Ovary (tissue), 9 donors: ENCODE measurements around the gene TBC1D5. TPM values are rescaled to one million over a fixed set of nuclear protein-coding genes. Genes with fewer than 3 reads are reported as not detected.

ENCODE experiments used
- DNase-seq, 5 donors: peaks; one replicate each; pipeline ENCODE4 v3.0.0-alpha.2; 2019 to 2020
- H3K27ac ChIP-seq, 2 donors: fragments of 200-600 bp; one replicate each; pipeline versions ENCODE4 v1.5.1 to v1.8.0; 2019 to 2022
- H3K27me3 ChIP-seq: fragments of 200-600 bp; one replicate; pipeline ENCODE4 v1.8.0; 2022
- H3K36me3 ChIP-seq: fragments of 200-600 bp; sonication (generic); one replicate; pipeline ENCODE4 v1.5.1; 2019
- H3K4me1 ChIP-seq: one replicate; pipeline ENCODE4 v1.8.1; 2013; ENCODE audit warnings: mild to moderate bottlenecking, moderate library complexity; ENCODE audit not compliant: insufficient read depth
- H3K4me3 ChIP-seq: fragments of 200-600 bp; sonication (generic); one replicate; pipeline ENCODE4 v1.5.1; 2017
- H3K9me3 ChIP-seq, 2 donors: fragments of 200-600 bp in 1 of 2; sonication (generic) in 1 of 2; one replicate each; pipeline versions ENCODE4 v1.5.1 to v1.8.1; 2013 to 2019; ENCODE audit warnings: mild to moderate bottlenecking in 1 of 2, moderate library complexity in 1 of 2
- CTCF ChIP-seq, 3 donors: fragments of 450-650 bp in 2 of 3; fragments of 200-600 bp in 1 of 3; IDR thresholded peaks; one replicate each; pipeline versions ENCODE4 v1.5.1 to v1.8.0; 2016 to 2022; ENCODE audit warnings: antibody characterized with exemption in 3 of 3, mild to moderate bottlenecking in 1 of 3
- EP300 ChIP-seq: sonication (generic); formaldehyde crosslinking; IDR thresholded peaks from one replicate; pipeline ENCODE4 v1.6.1; 2017; ENCODE audit warnings: antibody characterized with exemption
- POLR2A ChIP-seq: fragments of 450-650 bp; IDR thresholded peaks from one replicate; pipeline ENCODE4 v1.6.1; 2017; ENCODE audit warnings: antibody characterized with exemption, mild to moderate bottlenecking, moderate library complexity
- WGBS, 3 donors: extraction: QIAGEN DNeasy Blood & Tissue Kit in 1 of 3; methylation state at CpG; one replicate each; pipeline versions ENCODE4 v1.1.5 to v1.1.7; 2013 to 2017; 5-methylcytosine and 5-hydroxymethylcytosine counted together
- intact Hi-C, 4 donors: fragments of 100-400 bp; cut with DNase I; formaldehyde crosslinking; loops; one replicate each; pipeline versions ENCODE4 v1.11.0 to v1.15.1; 2022 to 2023
- polyA plus RNA-seq, 2 donors: library from polyadenylated mRNA; stranded (reverse); fragments of 200-250 nt in 1 of 2; fragments of 350-450 nt in 1 of 2; fragmentation: Illumina TruSeq in 1 of 2; extraction: RNeasy Lipid Tissue Mini Kit (QIAGEN cat#74804) in 1 of 2; gene quantifications; one replicate each; pipeline ENCODE4 v1.2.3, GENCODE V29; 2013 to 2014
- total RNA-seq, 7 donors: library from RNA; depleted of rRNA in 2 of 7; stranded (reverse); fragments of >200 nt in 2 of 7; fragmentation: NEBNext Ultra II Directional in 3 of 7; extraction: Animal tissue kit (Norgen Biotek cat#: 25700) in 3 of 7; gene quantifications; one replicate each; pipeline versions ENCODE4 v1.1.0 to v1.2.4, GENCODE V29; 2016 to 2023
- donor health status: DM: no; HTN: no; CAD: no; lungs with moderate emphysema.
- donor health status: DM: no; HTN: no; CAD: no.
- donor health status: Bipolar disorder and iron deficiency.
- donor health status: DM: yes; HTN: yes; CAD: no.
- donor health status: DM: no; HTN: no; CAD: no.
- donor health status: DM: yes; HTN: yes; CAD: no.

Gene TBC1D5
- total and polyA plus RNA-seq, 9 donors, result 20.7 to 73.5 (median 61.0) TPM

- intact Hi-C loops, result loop anchor here in 1 of 4 donors (10.0 kb wide), 1 partner anchor 588 kb away; no protein-coding TSS in a partner anchor
Observed at GRCh38 chr3:17257269-17257668, 485.2 kb downstream of the TBC1D5 start.

GRCh38 chr3:17243621-17244020 is 498.8 kb downstream of the TBC1D5 start:
- no peaks in the 10 kb centered on the region for H3K36me3 ChIP-seq
- H3K9me3 ChIP-seq, result no peaks in the 10 kb centered on the region
- no peaks in the 10 kb centered on the region for H3K4me1 ChIP-seq
- H3K4me3 ChIP-seq, result no peak overlapping the region
- H3K27me3 ChIP-seq, result no peaks in the 10 kb centered on the region
- intact Hi-C loops, result no loop called here
- DNase-seq, result no peak
- 78 to 90% (median 79%) methylated on average over 1 of the region's 1 CpG for WGBS, 3 donors
- no peak overlapping the region for H3K27ac ChIP-seq
- TF ChIP-seq EP300, result no peak

More at GRCh38 chr3:17257269-17257668, 485.2 kb downstream of the TBC1D5 start:
- no peak overlapping the region for H3K27ac ChIP-seq
- no peak overlapping the region for H3K4me3 ChIP-seq
- no peaks in the 10 kb centered on the region for H3K9me3 ChIP-seq
- DNase-seq, result no peak
- no peaks in the 10 kb centered on the region for H3K36me3 ChIP-seq
- H3K4me1 ChIP-seq, result no peaks in the 10 kb centered on the region
- no peak for TF ChIP-seq EP300
- TF ChIP-seq POLR2A, result no peak
- no peaks in the 10 kb centered on the region for H3K27me3 ChIP-seq

- Histone ChIP-seq H3K27me3 (no peaks in the 10 kb centered on the region), H3K36me3 (no peaks in the 10 kb centered on the region), H3K4me3 (no peak overlapping the region), H3K4me1 (no peaks in the 10 kb centered on the region), H3K9me3 (no peaks in the 10 kb centered on the region), H3K27ac (no peak overlapping the region)
- intact Hi-C loops, result no loop called here
- no peak for TF ChIP-seq POLR2A
- no peak for TF ChIP-seq EP300
- no peak for TF ChIP-seq CTCF (IDR thresholded peaks at IDR 0.05)
- DNase-seq, result no peak
Observed at GRCh38 chr3:17239417-17239816, 503.0 kb downstream of the TBC1D5 start.

GRCh38 chr3:17238023-17238422 is 504.4 kb downstream of the TBC1D5 start:
- H3K4me1 ChIP-seq, result no peaks in the 10 kb centered on the region
- no peak overlapping the region for H3K27ac ChIP-seq
- H3K4me3 ChIP-seq, result no peak overlapping the region
- intact Hi-C loops, result no loop called here
- H3K9me3 ChIP-seq, result no peaks in the 10 kb centered on the region
- H3K27me3 ChIP-seq, result no peaks in the 10 kb centered on the region
- DNase-seq, result no peak
- no peaks in the 10 kb centered on the region for H3K36me3 ChIP-seq
- no peak for TF ChIP-seq POLR2A
- TF ChIP-seq EP300, result no peak
- TF ChIP-seq CTCF (IDR thresholded peaks at IDR 0.05), result no peak

- Histone ChIP-seq H3K4me1 (no peaks in the 10 kb centered on the region), H3K36me3 (no peaks in the 10 kb centered on the region), H3K27me3 (no peaks in the 10 kb centered on the region), H3K9me3 (no peaks in the 10 kb centered on the region), H3K27ac (no peak overlapping the region), H3K4me3 (no peak overlapping the region)
- intact Hi-C loops, result no loop called here
- no peak for DNase-seq
- TF ChIP-seq EP300 (no peak), CTCF (IDR thresholded peaks at IDR 0.05) (no peak), POLR2A (no peak)
Observed at GRCh38 chr3:17235310-17235709, 507.1 kb downstream of the TBC1D5 start.

GRCh38 chr3:17234382-17234781 is 508.0 kb downstream of the TBC1D5 start:
- Histone ChIP-seq H3K9me3 (no peaks in the 10 kb centered on the region), H3K27me3 (no peaks in the 10 kb centered on the region), H3K4me3 (no peak overlapping the region), H3K27ac (no peak overlapping the region), H3K36me3 (no peaks in the 10 kb centered on the region), H3K4me1 (no peaks in the 10 kb centered on the region)
- intact Hi-C loops, result no loop called here
- TF ChIP-seq CTCF (IDR thresholded peaks at IDR 0.05) (no peak), EP300 (no peak), POLR2A (no peak)
- DNase-seq, result no peak
